Choroid plexus epithelial cell (primary cell): ENCODE data around the gene EGFR.
A peak's percentile ranks its signal among the peaks of the same experiment; 100 is the strongest.

Experiments
- DNase-seq: peaks from one replicate; pipeline ENCODE4 v3.0.0-alpha.2; 2010; ENCODE audit warnings: low read depth
- H3K4me3 ChIP-seq: 2 replicates; pipeline ENCODE4 v1.5.1; 2011; ENCODE audit warnings: low read depth, mild to moderate bottlenecking, control low read depth, low read length, moderate library complexity
- TF ChIP-seq, protein P1 (sequence below): conservative IDR thresholded peaks from 2 replicates; pipeline ENCODE4 v1.5.1; 2011; ENCODE audit warnings: low read depth, mild to moderate bottlenecking, control low read depth, inconsistent platforms, low read length, moderate library complexity

The EGFR gene

DNA sequence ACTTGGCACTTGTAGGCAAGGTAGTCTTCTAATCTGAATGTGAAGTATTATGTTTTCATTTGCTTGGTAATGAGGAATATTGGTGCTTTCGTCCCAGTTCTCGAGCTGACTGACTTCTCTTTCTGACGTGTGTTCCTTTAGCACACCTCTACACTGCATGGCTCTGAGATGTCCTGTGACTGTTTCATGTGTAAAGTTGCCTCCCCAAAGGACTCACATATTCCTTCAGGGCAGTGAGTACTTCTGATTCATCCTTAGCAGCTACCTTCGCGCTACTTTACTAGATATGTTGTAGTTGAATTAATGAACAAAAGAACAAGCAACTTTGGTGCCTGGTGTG is 113.7 kb downstream of the EGFR start:
- no peak for DNase-seq
- no peak overlapping the region for H3K4me3 ChIP-seq
- TF ChIP-seq, protein P1, sequence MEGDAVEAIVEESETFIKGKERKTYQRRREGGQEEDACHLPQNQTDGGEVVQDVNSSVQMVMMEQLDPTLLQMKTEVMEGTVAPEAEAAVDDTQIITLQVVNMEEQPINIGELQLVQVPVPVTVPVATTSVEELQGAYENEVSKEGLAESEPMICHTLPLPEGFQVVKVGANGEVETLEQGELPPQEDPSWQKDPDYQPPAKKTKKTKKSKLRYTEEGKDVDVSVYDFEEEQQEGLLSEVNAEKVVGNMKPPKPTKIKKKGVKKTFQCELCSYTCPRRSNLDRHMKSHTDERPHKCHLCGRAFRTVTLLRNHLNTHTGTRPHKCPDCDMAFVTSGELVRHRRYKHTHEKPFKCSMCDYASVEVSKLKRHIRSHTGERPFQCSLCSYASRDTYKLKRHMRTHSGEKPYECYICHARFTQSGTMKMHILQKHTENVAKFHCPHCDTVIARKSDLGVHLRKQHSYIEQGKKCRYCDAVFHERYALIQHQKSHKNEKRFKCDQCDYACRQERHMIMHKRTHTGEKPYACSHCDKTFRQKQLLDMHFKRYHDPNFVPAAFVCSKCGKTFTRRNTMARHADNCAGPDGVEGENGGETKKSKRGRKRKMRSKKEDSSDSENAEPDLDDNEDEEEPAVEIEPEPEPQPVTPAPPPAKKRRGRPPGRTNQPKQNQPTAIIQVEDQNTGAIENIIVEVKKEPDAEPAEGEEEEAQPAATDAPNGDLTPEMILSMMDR = no peak

DNA sequence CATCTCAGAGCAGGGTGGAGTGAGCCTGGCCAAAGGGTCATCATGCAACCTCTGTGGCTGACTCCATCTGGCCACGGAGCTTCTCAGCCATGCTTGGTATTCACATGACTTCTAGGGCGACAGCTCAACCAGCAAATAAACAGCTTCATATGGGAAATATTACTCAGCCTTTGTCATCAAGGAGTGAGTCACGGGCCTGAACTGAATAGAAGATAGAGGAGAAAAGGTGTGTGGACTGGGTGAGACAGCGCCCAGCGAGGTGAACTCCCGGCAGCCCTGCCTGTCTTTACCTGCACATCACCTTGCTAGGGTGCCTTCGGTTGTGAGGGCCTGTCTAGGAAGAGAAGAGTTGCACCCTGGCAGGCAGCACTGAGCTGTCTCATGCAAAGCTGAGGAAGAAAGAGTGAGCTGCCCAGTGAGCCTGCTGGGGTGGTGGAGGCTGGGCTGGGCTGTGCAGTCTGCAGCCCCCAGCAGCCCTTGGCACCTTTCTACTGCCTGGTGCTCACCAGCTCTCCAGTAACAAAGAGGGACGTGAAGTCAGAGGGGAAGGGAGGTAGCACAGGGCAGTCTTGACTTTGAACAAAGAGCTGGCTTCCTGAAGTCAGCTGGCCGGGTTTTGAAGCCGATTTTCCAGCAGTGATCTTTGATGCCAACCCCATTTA is 114.2 kb downstream of the EGFR start:
- peak; percentile 99 for DNase-seq
- TF ChIP-seq, protein P1 = no peak
- H3K4me3 ChIP-seq = no peak overlapping the region

DNA sequence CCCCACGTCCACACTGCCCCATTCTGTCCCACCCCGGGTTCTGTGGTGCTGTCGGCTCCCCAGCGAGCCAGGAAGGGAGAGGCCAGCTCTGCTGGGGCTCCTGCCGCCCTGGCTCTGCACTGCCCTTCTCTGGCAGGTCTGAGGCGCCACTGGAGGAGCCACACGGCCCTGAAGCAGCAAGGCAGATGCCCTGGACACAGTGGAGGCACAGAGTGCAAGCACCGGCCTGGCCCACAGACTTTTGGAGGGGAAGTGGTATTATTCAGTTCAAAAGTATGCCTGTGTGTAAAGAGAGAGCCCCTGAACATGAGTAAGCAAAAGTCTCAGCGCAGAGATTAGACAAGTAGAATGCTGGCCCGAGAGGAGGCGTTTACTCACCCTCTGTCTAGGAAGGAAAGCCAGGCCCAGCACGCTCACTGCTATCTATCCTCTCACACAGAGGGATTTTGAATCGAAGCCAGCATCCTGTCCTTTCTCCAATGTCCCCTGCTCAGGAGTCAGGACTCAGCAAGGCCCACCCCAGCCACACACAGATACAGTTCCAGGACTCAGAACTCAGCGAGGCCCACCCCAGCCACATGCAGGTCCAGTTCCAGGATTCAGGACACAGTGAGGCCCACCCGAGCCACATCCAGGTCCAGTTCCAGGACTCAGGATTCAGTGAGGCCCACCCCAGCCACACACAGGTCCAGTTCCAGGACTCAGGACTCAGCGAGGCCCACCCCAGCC is 115.0 kb downstream of the EGFR start:
- TF ChIP-seq, protein P1 = peak; percentile 19
- DNase-seq = peak; percentile 98

DNA sequence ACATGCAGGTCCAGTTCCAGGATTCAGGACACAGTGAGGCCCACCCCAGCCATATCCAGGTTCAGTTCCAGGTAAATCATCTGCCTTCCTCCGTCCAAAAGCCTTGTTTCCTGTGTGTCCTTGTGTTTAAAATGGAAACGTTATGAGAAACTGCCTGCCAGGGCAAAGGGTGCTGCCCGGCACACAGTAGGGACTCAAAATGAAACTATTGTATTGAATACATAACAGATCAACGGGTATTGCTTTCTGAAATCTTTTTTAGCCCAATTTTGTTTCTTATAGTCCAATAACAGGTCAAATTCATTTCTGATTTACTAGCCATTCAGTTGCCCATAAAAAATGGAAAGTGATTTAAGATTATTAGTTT is 115.5 kb downstream of the EGFR start:
- no peak for DNase-seq
- H3K4me3 ChIP-seq = no peak overlapping the region
- TF ChIP-seq, protein P1 = no peak

More for the DNA sequence above, 115.0 kb downstream of the EGFR start:
- no peak overlapping the region for H3K4me3 ChIP-seq

DNA sequence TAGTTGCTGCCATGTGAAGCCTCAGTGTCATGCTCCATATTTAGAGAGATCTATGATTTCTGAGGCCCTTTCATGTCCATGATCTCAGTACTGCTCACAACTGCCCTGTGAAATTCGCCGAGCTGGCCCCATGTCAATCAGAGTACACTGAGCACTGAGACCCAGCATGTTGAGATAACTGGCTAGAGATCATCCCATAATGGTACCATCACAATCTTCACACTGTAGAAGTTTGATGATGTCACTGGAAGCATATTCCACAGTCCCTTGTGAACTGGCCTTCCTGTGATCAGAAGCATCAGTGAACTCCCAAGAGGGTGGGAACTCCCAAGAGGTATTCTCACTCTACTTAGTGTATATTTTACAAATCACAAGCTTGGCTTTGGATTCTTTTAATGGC is 116.0 kb downstream of the EGFR start:
- TF ChIP-seq, protein P1 = no peak
- no peak overlapping the region for H3K4me3 ChIP-seq
- no peak for DNase-seq

DNA sequence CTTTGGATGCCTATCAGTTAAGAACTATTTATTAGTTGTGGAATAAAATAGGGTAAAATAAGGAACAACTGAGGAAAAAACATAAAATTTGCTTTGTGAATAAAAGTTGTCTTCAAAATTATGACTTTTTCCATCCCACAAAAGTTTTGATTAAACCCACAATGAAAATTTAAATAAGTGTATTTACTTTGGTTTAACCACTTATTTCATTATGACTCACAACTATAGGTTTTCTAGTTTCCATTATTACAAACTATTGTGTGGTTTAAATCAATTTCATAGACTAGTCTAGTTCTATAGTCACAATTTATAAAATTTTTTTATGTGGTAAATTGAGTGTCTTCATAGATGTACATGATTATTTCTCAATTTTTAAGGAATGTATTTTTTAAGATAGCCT is 116.6 kb downstream of the EGFR start:
- H3K4me3 ChIP-seq = no peak overlapping the region
- TF ChIP-seq, protein P1 = no peak
- DNase-seq = no peak

- TF ChIP-seq, protein P1 = no peak
- no peak for DNase-seq
- H3K4me3 ChIP-seq = no peak overlapping the region
Measured at GRCh38 chr7:55138663-55139062, 119.8 kb downstream of the EGFR start.
